ENCODE results near the gene CCDC18. TPM values are rescaled to one million over a fixed set of nuclear protein-coding genes. Genes with fewer than 3 reads are reported as not detected.
"Not testable (repeated sequence)": the region's sequence is repeated elsewhere in the genome, so short reads cannot be mapped to it uniquely, and the experiment has no call there.

The CCDC18 gene
- total RNA-seq, 1 donor from 2014 or later: 16.9 TPM

DNA sequence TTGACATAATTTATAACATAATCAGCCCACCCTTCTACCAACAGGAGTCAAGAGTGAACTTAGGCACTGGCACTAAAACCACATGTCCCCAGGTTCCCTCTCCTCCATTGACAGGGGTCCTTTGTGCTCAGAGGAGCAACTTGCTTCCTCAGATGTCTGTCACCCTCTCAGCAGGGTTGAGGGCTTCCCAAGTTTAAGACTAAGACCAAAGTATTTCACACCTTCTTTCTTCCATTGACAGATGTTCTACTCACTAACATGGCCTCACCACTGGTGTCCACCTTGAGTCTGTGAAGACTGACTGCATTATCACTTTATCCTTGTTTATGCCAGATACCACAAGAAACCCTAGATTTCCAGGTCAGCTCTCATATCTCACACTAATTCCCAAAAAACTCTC, 56.5 kb downstream of the CCDC18 start:
- Histone ChIP-seq H3K36me3 (ENCODE audit: control insufficient read depth, insufficient read depth, low read length) (no peaks in the 10 kb centered on the region), H3K27me3 (ENCODE audit: control insufficient read depth, insufficient read depth, low read length) (no peaks in the 10 kb centered on the region), H3K4me3 (ENCODE audit: low read depth, low read length) (no peak overlapping the region)
- TF ChIP-seq, protein P1, sequence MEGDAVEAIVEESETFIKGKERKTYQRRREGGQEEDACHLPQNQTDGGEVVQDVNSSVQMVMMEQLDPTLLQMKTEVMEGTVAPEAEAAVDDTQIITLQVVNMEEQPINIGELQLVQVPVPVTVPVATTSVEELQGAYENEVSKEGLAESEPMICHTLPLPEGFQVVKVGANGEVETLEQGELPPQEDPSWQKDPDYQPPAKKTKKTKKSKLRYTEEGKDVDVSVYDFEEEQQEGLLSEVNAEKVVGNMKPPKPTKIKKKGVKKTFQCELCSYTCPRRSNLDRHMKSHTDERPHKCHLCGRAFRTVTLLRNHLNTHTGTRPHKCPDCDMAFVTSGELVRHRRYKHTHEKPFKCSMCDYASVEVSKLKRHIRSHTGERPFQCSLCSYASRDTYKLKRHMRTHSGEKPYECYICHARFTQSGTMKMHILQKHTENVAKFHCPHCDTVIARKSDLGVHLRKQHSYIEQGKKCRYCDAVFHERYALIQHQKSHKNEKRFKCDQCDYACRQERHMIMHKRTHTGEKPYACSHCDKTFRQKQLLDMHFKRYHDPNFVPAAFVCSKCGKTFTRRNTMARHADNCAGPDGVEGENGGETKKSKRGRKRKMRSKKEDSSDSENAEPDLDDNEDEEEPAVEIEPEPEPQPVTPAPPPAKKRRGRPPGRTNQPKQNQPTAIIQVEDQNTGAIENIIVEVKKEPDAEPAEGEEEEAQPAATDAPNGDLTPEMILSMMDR (IDR thresholded peaks at IDR 0.05; ENCODE audit: insufficient read depth, low read length, poor library complexity, severe bottlenecking): no peak
- no peak for DNase-seq (ENCODE audit: low read depth)

DNA sequence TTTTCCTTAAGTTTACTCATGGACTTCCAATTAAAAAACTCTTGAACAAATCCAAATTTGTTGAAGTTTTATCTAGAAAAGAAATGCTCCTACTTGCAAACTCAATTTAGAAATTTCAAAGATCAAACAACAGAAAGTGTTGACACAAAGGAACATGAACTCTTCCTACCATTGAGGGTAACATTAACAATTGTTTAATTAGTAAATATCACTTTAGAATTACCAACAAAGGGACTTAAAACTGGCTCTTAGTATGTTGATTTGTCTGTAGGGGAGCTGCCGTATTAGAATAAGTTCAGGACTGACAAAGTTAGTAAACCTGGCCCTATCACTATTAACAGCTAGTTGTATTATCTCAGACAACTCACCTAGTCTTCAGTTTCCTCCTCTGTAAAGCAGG, 57.9 kb downstream of the CCDC18 start:
- no peak for DNase-seq (ENCODE audit: low read depth)
- TF ChIP-seq, protein P1 (IDR thresholded peaks at IDR 0.05; ENCODE audit: insufficient read depth, low read length, poor library complexity, severe bottlenecking): no peak
- Histone ChIP-seq H3K36me3 (ENCODE audit: control insufficient read depth, insufficient read depth, low read length) (no peaks in the 10 kb centered on the region), H3K27me3 (ENCODE audit: control insufficient read depth, insufficient read depth, low read length) (no peaks in the 10 kb centered on the region), H3K4me3 (ENCODE audit: low read depth, low read length) (no peak overlapping the region)

DNA sequence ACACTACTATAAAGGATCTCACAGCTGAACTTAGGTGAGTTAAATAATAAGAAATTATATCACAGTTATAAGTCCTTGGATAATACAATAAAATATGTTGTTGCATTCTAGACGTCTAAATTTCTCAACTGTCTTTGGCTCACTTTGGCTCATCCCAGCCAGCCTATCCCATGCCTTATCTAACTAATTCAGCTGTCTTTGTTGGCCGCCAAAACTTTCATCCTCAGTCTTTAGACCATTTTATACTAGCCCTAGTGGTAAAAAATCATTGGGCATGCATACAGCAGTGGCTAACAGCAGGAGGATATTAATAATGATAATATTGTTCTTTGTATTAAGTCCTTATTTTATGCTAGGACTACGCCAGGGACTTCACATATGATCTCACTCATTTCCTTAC, 59.3 kb downstream of the CCDC18 start:
- Histone ChIP-seq H3K27me3 (ENCODE audit: control insufficient read depth, insufficient read depth, low read length) (no peaks in the 10 kb centered on the region), H3K4me3 (ENCODE audit: low read depth, low read length) (no peak overlapping the region), H3K36me3 (ENCODE audit: control insufficient read depth, insufficient read depth, low read length) (no peaks in the 10 kb centered on the region)
- TF ChIP-seq, protein P1 (IDR thresholded peaks at IDR 0.05; ENCODE audit: insufficient read depth, low read length, poor library complexity, severe bottlenecking): no peak
- no peak for DNase-seq (ENCODE audit: low read depth)

DNA sequence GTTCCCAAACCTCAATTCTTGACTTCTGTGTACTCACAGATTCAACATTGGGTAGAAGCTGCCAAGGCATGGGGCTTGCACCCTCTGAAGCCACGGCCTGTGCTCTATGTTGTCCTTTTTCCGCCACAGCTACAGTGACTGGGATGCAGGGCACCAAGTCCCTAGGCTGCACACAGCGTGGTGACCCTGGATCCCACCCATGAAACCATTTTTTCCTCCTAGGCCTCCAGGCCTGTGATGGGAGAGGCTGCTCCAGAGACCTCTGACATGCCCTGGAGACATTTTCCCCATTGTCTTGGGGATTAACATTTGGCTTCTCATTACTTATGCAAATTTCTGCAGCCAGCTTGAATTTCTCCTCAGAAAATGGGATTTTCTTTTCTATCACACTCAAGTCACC, 62.7 kb downstream of the CCDC18 start:
- not testable (repeated sequence) for H3K36me3 ChIP-seq (ENCODE audit: control insufficient read depth, insufficient read depth, low read length); H3K4me3 ChIP-seq (ENCODE audit: low read depth, low read length); DNase-seq (ENCODE audit: low read depth); H3K27me3 ChIP-seq (ENCODE audit: control insufficient read depth, insufficient read depth, low read length)

DNA sequence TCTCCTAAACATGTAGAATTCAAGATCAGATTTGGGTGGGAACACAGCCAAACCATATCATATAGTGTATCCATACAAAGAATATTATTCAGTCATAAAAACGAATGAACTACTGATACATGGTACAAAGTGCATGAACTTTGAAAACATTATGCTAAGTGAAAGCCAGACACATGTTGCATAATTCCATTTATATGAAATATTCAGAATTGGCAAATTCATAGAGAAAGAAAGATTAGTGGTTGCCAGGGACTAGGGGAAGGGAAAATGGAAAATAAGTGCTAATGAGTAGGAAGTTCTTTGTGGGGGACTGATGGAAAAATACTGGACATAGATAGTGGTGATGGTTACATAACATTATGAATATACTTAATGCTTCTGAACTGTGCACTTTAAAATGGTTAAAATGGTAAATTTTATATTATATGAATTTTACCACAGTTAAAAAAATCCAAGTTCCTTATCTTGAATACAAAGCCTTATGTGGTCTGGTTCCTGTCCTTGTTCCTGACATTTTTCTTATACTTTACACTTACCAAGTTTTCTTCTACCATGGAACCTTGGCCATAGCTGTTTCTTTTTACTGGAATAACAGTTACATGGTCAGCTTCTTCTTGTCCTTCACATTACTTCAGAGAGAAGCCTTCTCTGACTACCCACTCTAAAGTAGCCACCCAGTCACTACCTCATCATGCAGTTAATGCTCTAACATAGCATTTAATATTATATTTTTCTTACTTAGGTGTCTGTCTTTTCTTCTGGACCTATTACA, 64.0 kb downstream of the CCDC18 start:
- TF ChIP-seq, protein P1 (IDR thresholded peaks at IDR 0.05; ENCODE audit: insufficient read depth, low read length, poor library complexity, severe bottlenecking): no peak
- no peak overlapping the region for H3K4me3 ChIP-seq (ENCODE audit: low read depth, low read length)
- no peaks in the 10 kb centered on the region for H3K36me3 ChIP-seq (ENCODE audit: control insufficient read depth, insufficient read depth, low read length)
- H3K27me3 ChIP-seq (ENCODE audit: control insufficient read depth, insufficient read depth, low read length): no peaks in the 10 kb centered on the region
- no peak for DNase-seq (ENCODE audit: low read depth)

DNA sequence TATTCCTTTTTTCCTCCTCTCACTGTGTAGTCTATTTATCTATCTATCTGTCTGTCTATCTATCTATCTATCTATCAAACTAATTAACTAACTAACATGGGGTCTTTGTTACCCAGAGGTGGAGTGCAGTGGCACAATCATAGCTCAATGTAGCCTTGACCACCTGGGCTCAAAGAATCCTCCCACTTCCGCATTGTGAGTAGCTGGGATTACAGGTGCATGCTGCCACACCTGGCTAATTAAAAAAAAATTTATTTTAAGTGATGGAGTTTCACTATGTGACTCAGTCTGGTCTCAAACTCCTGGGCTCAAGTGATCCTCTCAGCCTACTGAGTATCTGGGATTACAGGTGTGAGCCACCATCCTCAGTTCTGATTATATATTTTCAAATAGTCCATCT, 71.4 kb downstream of the CCDC18 start:
- TF ChIP-seq, protein P1 (IDR thresholded peaks at IDR 0.05; ENCODE audit: insufficient read depth, low read length, poor library complexity, severe bottlenecking): no peak
- Histone ChIP-seq H3K4me3 (ENCODE audit: low read depth, low read length) (no peak overlapping the region), H3K27me3 (ENCODE audit: control insufficient read depth, insufficient read depth, low read length) (no peaks in the 10 kb centered on the region), H3K36me3 (ENCODE audit: control insufficient read depth, insufficient read depth, low read length) (no peaks in the 10 kb centered on the region)
- no peak for DNase-seq (ENCODE audit: low read depth)
